NCI-H345 treated with DMSO at 0.1 percent for 48 hours (cell line): ENCODE measurements around the gene ZMYM4.

ENCODE experiments used
- DNase-seq: peaks from one replicate; lab custom pipeline; 2025; ENCODE audit not compliant: unreplicated experiment; lab: John Stamatoyannopoulos, UW

Gene ZMYM4

DNA sequence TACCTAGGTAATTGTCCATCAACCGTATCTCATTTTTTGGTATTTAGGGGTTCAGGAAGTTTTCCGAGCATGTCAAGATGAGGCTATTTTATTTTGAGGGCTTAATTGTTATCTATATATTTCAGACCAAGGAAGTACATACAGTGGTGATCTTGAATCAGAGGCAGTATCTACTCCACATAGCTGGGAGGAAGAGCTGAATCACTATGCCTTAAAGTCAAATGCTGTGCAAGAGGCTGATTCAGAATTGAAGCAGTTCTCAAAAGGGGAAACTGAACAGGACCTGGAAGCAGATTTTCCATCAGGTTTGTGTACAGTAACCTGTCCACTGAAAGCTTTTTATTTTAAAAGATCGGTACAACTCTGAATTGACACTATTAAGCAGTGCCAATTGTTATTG, 130.2 kb downstream of the ZMYM4 start:
- no peak for DNase-seq

GRCh38 chr1:35401049-35401448, 132.5 kb downstream of the ZMYM4 start:
- DNase-seq: no peak

GRCh38 chr1:35406103-35406502, 137.6 kb downstream of the ZMYM4 start:
- DNase-seq: no peak

DNA sequence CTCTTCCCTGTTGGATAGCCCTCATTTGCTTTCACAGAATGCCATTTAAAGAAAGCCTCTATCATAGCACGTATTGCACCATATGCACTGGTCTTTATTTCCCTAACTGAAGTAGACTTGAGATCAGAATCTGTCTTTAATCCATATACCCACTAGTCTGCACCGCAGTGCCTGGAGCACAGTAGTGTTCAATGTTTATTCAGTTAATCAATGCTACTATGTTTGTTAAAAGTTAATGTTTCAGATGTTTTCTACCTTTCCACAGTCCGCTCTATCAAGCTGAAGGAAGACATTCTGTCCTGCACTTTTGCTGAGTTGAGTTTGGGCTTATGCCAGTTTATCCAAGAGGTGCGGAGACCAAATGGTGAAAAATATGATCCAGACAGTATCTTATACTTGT, 139.2 kb downstream of the ZMYM4 start:
- DNase-seq: no peak

- no peak for DNase-seq
Observed at GRCh38 chr1:35408925-35409324, 140.4 kb downstream of the ZMYM4 start.

- DNase-seq: no peak
Observed at GRCh38 chr1:35426097-35426586, 157.6 kb downstream of the ZMYM4 start.

- DNase-seq: no peak
Observed at GRCh38 chr1:35428360-35428759, 159.9 kb downstream of the ZMYM4 start.

DNA sequence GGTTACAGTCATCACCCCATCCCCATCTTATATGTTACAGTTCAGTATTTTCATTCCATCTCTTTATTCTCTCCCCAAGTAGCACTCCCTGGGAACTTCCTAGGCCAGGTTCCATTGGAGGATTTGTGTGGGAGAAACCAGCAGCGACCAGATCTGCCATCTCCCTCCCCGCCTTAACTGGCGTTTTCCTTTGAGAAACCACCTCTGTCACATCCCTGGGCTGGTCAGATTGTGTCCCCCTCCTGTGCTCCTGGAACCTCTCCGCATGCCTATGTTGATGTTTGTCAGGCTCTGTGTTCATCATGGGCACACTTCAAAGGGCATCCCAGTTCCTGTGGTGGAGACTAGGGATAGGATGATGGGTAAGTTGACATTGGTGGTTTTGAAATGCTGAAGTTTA, 162.3 kb downstream of the ZMYM4 start:
- no peak for DNase-seq

GRCh38 chr1:35431173-35431599, 162.7 kb downstream of the ZMYM4 start:
- DNase-seq: no peak

DNA sequence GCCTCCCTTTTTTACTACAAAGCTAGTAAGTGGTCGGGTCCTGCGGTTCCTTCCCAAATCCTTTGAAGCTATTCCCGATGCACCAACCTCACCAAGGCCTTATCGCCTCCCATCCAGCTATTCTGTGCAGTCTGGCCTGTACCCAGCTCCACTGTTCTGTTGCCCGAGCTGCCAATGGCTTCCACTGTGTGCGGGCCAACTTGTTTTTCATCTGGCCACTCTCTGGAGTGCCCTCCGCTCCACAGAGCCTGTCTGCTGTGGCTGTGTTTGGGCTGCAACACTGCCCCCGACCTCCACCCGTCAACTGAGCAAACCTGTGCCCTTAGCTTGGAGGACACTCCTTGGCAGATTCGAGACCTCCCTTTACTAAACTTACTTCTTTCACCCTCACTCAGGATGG, 163.7 kb downstream of the ZMYM4 start:
- DNase-seq: no peak

- no peak for DNase-seq
Observed at GRCh38 chr1:35433714-35434113, 165.2 kb downstream of the ZMYM4 start.

- DNase-seq: no peak
Observed at GRCh38 chr1:35434703-35435102, 166.2 kb downstream of the ZMYM4 start.

GRCh38 chr1:35436078-35436477, 167.6 kb downstream of the ZMYM4 start:
- no peak for DNase-seq

DNA sequence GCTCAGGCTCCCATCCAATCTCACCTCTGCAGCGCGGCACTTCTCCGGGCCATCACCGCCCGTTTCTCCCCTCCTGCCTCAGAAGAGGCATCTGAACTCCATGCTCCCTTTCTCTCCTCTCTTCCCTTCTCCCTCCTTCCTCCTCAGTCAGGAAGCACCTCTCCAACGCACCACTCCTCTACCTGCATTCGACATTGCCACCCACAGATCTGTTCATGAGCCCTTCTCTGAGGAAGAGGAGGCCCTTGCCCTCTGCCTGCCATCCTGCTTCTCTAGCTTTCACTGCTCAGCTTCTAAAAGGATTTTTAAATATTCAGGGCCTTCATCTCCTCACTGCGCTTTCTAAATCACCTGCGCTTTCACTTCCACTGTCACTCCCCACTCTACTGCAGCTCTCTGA, 168.7 kb downstream of the ZMYM4 start:
- DNase-seq: no peak

DNA sequence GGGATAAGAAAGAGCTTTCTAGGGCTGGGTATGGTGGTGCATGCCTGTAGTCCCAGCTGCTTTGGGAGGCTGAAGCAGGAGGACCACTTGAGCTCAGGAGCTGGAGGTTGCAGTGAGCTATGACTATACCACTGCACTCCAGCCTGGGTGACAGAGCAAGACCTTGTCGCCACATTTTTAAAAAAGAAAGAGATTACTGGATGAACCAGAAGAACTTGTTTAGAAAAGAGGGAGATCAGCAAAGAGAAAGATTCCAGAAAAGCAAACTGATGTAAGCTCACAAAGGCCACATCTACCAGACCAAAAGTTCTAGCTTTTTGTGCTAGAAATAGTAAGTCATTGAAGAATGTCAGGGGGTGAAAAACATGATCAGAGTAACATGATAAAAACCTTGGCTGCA, 171.1 kb downstream of the ZMYM4 start:
- no peak for DNase-seq

- DNase-seq: no peak
Observed at GRCh38 chr1:35441926-35442579, 173.5 kb downstream of the ZMYM4 start.

GRCh38 chr1:35442734-35443133, 174.2 kb downstream of the ZMYM4 start:
- no peak for DNase-seq

GRCh38 chr1:35443768-35444518, 175.4 kb downstream of the ZMYM4 start:
- no peak for DNase-seq

GRCh38 chr1:35444519-35444774, 175.9 kb downstream of the ZMYM4 start:
- no peak for DNase-seq

DNA sequence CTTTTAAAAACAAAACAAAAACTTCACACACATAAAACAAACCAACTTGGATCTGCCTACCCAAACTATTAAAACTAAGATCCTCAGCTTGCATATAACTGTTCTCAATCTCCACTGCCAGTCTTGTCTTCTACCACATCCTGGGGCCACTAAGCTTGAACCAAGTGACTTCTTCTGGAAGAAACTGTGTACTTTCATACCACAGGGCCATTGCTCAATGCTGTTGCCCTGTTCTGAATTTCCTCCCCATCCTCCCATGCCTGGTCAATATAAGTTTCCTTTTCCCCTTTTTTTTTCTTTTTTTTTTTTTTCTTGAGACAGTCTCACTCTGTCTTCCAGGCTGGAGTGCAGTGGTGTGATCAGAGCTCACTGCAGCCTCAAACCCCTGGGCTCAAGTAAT, 178.8 kb downstream of the ZMYM4 start:
- DNase-seq: no peak

DNA sequence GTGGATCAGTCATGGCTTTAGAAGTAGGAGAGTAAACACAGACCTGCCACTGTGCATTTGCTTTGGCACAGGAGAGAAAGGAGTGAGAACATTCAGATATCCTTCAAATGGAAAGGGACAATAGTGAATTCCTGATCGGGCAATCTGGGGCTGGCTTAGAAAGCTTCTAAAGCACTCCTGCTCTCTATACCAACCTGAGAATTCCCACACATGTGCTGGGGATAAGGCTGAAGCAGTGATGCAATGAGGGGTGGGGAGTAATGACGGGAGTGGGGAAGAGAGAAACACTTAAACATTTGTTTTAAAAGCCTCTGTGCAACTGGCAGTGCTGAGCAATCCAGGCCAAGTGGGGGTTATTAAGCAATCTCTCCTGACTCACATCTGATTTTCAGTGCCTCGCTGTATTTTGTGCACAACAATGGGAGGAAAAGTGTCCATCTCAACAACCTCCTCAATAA, 179.9 kb downstream of the ZMYM4 start:
- no peak for DNase-seq

DNA sequence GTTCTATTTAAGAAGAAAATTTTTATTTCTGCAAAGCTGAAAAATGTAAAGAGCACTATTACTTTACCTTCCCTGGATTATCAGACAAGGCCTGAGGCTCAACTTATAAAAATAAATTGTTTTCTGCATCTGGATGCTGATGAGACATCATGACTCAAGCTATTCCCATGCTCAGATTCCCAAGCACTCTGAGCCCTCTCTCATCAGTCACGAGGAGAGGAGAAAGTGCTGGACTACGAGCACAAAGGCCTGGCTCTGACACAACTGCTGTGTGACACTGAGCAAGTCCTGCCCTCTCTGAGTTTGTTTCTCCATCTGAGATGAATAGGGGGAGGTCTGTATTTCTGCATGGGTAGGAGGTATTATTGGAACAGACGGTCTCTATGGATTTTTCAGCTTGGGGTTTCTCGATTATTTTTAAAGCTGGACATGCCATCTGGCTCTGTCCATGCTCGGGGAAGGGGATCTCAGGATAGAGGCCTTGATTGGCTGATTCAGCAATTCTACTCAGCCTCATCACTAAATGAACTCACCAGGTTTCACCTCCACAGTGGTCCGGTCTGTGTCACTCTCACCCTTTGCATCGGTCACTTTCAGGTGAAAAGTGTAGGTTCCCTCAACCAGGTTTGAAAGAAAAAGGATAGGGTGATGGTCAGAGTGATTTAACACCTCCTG, 181.0 kb downstream of the ZMYM4 start:
- no peak for DNase-seq
